MM.1S (cell line): ENCODE measurements around the gene UCP2.

Experiments
- EZH2 ChIP-seq: fragments of 300-600 bp; sonication (generic); optimal IDR thresholded peaks from 2 replicates; pipeline ENCODE3; 2017; ENCODE audit warnings: low read depth, mild to moderate bottlenecking, antibody characterized with exemption, low read length, mixed read lengths
- TF ChIP-seq, protein P1 (sequence below): fragments of 300-600 bp; sonication (generic); IDR thresholded peaks from 2 replicates; pipeline ENCODE4 v1.5.1; 2016; ENCODE audit warnings: antibody characterized with exemption, low read length, mixed read lengths

DNA sequence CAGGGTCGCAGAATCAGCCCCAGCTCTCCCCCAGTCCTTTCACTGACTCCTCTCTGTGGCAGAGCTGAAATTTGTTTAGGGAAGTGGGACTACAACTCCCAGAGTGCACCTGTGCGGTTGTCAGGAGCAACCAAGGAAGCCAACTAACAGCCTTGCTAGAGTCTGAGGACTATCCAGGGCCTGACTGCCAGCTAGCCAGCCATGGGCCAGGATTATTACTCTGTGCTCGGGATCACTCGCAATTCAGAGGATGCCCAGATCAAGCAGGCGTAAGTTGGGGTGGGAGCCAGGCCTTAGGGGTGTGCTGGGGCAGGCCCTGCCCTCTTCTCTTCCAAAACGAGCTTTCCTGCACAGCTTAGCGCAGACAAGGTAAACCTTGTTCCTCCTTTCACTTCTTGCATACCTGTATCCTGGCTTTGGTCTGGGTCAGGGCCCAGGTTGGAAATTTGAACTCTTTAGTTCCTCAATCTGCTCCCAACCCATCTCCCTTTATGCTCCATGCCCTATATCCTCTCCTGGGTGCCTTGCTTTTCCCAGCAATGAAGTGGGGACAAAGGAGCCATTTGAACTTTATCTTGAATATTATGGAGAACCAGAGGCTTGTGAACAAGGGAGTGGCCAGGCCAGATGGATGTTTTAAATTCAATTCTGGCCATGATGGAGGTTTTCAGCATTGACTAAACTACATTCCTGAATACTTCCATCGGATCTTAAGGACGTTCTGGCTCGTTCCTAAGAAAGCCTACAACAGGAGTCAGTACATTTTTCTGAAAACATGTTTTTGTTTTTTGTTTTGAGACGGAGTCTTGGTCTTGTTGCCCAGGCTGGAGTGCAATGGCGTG, 31.6 kb downstream of the UCP2 start, which contains the start of gene DNAJB13:
- TF ChIP-seq EZH2 = no peak
- TF ChIP-seq, protein P1, sequence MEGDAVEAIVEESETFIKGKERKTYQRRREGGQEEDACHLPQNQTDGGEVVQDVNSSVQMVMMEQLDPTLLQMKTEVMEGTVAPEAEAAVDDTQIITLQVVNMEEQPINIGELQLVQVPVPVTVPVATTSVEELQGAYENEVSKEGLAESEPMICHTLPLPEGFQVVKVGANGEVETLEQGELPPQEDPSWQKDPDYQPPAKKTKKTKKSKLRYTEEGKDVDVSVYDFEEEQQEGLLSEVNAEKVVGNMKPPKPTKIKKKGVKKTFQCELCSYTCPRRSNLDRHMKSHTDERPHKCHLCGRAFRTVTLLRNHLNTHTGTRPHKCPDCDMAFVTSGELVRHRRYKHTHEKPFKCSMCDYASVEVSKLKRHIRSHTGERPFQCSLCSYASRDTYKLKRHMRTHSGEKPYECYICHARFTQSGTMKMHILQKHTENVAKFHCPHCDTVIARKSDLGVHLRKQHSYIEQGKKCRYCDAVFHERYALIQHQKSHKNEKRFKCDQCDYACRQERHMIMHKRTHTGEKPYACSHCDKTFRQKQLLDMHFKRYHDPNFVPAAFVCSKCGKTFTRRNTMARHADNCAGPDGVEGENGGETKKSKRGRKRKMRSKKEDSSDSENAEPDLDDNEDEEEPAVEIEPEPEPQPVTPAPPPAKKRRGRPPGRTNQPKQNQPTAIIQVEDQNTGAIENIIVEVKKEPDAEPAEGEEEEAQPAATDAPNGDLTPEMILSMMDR = no peak
